G401.6 (cell line): ENCODE results near the gene HPCAL1.

Source experiments
- FAIRE-seq: peaks from 2 replicates; lab custom pipeline; 2012; peaks lifted over from hg19 to GRCh38; lab: Jason Lieb, UNC

HPCAL1 gene

DNA sequence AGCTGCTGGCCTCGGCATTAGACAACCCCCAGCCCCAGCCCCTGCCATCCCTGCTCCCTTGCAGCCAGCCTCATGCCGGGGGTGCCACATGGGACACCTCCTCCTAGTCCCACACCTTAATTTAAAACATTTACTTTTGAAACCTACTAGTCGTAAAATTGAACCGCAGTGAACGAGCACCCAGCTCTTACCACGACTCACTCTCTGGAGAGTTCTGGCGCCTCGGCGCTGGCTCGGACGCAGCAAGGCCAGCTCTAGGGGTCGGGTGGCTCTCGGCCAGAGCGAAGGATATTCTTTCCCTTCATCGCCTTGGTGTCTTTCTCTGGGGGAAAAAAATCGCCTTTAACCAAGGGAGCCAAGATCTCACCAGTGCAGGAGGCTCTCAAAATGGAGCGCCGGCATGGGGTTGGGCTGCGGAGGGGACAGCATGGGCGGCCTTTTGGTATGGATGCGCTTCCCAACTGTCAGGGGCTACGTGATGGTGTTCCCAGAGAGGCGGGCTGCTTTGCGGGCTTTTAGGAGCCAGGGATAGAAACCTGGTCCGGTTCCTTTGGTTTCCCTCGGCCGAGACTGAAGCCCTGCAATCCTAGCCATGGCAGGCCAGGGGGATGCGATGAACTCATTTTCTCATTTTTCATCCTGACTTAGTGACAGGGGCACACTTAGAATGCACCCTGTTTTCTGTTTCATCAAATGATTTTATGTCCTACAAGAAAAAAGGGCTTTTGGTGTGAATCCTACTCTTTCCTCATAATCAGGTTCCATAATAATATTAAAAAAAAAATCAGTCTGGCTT is 2.0 kb downstream of the HPCAL1 start:
- FAIRE-seq: no peak

DNA sequence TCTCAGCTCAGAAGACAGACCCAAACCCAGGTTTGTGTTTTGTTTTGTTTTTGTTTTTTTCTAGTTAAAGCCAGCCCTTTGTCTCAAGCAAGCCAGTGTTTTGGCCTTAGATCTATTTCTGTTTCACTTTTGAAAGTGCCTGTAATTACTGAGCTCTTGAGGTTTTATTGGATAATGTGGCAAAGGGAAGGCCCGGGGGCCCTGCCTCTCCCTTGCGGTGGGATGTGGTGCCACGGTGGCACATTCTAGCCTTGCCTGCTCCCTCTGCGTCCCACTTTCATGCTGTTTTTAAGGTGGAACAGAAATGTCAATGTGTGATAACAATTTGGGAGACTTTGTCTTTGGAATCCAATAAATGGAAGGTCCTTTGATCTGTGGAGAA is 2.5 kb downstream of the HPCAL1 start:
- FAIRE-seq: no peak

DNA sequence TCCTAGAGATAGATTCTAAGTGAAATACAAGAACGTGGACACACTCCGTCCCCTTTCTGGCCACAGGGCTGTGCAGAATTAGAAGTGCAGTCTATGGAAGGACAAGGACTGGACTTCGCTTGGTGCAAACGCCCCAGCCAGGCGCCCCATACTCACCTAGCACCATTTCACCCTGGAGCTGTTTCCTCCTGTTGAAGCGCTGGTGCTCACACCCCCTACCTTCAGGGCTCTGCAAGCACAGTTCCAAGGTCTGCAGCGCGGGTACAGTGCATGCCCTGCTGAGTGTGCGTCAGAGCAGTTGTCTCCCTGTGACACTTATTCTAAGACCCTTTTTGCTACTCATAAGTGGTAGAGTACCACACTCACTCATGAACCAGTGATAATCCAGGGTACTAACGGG is 3.0 kb downstream of the HPCAL1 start:
- no peak for FAIRE-seq

- no peak for FAIRE-seq
Observed at GRCh38 chr2:10306901-10307463, 4.3 kb downstream of the HPCAL1 start.

DNA sequence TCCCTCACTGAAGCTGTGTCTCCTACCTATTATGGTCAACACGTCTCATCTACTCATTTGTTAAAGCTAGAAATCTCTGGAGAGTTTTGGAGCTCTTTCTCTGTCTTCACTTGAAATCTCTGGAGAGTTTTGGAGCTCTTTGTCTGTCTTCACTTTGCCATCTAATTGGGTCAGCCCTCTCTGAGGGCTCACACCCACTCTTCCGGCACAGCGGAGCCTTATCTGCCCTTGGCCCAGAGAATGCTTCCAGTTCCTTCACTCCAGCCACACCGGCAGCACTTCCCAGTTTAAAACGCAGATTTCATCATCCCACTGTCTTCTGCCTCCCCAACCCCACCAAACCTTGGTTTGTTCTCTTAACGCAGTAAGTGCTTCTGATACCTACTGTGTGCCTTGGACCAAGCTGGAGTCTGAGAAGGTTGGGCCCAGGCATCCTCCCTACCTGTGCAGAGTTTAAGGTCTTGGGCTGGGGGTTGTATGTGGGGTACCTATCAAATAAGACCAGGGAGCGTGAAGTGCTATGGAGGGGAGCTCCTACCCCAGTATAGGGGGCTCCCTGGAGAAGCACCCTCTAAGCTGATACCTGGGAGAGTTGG is 5.0 kb downstream of the HPCAL1 start:
- FAIRE-seq: no peak

DNA sequence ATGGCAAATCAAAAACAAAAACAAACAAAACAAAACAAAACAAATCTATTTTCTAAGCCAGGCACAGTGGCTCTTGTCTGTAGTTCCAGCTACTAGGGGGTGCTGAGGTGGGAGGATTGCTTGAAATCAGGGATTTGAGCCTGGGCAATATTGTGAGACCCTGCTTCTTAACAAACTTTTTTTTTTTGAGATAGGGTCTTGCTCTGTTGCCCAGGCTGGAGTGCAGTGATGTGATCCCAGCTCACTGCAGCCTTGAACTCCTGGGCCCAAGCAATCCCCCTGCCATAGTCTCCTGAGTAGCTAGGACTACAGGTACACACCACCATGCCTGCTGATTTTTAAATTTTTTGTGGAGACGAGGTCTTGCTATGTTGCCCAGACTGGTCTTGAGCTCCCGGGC is 6.2 kb downstream of the HPCAL1 start:
- FAIRE-seq: no peak

DNA sequence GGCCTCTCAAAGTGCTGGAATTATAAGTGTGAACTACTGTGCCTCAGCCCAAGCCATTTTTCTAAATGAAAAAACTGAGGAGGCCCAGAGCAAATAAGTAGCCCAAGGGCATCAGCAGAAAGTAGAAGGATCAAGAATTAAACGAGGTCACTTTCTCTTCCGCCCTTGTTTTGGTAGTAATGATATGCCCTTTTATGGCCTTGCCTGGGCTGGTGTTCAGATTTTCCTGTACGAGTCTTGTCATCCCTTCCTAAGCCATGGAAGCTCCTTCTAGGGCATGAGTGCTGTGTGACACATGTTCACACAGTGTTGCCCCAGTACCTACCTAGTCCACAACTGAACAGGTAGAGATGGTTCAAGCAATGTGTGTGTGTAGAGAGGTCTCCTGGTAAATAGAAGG is 6.6 kb downstream of the HPCAL1 start:
- FAIRE-seq: no peak

- FAIRE-seq: no peak
Observed at GRCh38 chr2:10310309-10310888, 7.7 kb downstream of the HPCAL1 start.

GRCh38 chr2:10311736-10312135 is 9.0 kb downstream of the HPCAL1 start:
- no peak for FAIRE-seq

DNA sequence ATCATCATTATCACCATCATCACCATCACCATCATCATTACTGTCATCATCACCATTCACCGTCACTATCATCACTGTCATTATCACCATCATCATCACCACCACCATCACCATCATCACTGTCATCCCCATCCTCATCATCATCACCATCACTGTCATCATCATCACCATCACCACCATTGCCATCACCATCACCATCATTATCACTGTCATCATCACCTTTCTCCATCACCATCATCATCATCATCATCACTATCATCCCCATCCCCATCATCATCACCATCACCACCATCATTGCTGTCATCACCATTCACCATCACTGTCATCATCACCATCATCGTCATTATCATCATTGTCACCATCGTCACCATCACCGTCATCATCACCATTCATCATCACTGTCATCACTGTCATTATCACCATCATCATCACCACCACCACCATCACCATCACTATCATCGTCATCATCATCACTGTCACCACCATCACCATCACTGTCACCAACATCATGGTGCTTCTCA is 9.8 kb downstream of the HPCAL1 start:
- no peak for FAIRE-seq

- no peak for FAIRE-seq
Observed at GRCh38 chr2:10316336-10316735, 13.6 kb downstream of the HPCAL1 start.

GRCh38 chr2:10316860-10317259 is 14.2 kb downstream of the HPCAL1 start:
- FAIRE-seq: no peak

DNA sequence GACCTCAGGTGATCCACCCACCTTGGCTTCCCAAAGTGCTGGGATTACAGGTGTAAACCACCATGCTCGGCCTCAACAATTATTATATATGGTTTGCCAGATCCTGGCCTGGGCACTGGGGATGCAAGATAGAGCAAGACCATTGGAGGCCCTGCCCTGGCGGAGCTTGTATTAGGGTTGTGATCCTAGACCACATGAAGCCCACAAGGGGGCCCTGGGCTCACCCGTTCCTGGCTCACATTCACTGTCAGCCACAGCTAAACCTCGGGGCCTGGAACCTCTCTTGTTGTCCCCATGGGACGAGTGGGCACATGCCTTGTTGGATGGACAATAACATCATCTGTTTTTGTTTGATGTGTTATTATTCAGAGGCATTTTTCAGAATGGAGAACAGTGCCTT is 14.9 kb downstream of the HPCAL1 start:
- no peak for FAIRE-seq

- FAIRE-seq: no peak
Observed at GRCh38 chr2:10318345-10318744, 15.6 kb downstream of the HPCAL1 start.

DNA sequence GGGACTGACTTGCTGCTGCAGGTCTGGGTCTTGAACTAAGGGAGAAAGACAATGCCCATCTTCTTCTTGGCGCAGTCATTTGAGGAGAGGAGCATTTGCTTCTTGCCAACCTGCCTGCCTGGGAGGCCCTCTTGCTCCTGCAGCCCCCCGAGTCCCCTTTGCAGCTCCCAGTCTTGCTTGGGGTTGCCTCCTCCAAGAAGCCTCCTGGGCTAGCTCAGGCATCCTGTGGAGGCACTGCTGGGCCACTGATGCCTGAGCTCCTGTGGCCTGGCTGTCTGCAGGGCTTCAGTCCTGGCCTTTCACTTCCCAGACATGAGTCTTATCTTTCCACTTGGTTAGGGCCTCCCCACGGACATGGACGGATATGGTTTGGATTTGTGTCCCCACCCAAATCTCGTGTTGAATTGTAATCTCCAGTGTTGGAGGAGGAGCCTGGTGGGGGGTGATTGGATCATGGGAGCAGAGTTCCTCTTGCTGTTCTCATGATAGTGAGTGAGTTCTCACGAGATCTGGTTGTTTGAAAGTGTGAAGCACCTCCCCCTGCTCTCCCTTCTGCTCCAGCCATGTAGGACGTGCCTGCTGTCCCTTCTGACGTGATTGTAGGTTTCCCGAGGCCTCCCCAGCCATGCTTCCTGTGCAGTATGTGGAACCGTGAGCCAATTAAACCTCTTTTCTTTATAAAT is 17.3 kb downstream of the HPCAL1 start:
- FAIRE-seq: no peak

GRCh38 chr2:10320575-10320931 is 17.8 kb downstream of the HPCAL1 start:
- no peak for FAIRE-seq

DNA sequence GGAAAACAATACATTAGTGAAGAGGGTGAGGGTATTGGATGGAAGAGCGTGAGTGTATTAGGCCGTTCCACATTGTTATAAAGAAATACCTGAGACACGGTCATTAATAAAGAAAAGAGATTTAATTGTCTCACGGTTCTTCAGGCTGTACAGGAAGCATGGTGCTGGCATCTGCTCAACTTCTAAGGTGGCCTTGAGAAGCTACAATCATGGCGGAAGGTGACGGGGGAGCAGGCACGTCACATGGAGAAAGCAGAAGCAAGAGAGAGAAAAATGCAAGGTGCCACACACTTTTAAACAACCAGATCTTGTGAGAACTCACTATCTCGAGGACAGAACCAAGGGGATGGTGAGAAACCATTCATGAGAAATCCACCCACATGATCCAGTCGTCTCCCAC is 18.2 kb downstream of the HPCAL1 start:
- FAIRE-seq: no peak

DNA sequence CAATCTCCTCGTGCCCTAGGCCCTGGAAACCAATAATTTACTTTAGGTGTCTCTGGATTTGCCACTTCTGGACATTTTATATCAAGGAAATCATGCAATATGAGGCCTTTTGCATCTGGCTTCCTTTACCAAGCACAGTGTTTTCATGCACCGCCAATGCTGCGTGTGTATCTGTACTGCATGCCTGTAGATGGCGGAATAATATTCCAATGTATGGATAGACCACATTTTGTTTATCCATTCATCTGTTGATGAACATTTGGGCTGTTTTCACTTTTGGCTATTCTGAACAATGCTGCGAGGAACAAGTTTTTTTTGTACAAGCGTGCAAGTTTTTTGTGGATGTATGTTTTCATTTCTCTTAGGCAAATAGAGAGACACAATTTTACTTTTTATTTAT is 18.9 kb downstream of the HPCAL1 start:
- no peak for FAIRE-seq

DNA sequence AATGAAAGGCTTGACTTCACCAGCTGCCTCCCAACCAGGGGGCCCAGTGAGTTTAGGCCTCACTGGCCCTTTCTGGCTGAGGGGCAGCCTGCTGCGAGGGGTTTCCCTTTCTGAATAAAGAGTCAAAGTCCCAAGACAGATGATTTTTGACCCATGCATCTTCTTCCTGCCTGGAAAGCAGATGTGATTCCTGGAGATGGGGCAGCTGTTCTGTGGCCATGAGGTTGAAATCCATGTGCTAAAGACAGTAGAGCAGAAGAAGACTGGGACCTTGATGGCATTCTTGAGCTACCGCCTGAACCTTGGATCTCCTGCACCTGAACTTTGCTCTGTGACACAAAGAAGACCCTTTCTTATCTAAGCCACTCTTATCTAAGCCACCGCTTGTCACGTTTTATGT is 19.8 kb downstream of the HPCAL1 start:
- FAIRE-seq: no peak

- FAIRE-seq: no peak
Observed at GRCh38 chr2:10322973-10323372, 20.3 kb downstream of the HPCAL1 start.

DNA sequence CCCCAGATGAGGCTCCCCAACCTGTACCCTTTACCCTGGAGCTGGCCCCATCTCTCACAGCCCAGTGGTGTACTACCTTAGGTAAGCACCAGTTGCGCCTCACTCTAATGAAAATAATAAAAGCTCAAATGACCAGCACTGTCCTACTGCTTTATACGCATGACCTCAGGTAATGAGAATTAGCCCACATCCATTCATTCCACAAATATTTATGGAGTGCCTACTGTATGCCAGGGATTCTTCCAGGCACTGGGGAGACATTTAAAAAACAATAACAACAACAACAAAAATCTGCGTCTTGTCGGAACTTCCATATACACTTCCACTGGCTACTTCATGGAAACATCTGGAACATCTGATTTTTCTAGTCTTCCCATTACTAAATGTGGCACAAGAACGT is 20.8 kb downstream of the HPCAL1 start:
- FAIRE-seq: no peak

DNA sequence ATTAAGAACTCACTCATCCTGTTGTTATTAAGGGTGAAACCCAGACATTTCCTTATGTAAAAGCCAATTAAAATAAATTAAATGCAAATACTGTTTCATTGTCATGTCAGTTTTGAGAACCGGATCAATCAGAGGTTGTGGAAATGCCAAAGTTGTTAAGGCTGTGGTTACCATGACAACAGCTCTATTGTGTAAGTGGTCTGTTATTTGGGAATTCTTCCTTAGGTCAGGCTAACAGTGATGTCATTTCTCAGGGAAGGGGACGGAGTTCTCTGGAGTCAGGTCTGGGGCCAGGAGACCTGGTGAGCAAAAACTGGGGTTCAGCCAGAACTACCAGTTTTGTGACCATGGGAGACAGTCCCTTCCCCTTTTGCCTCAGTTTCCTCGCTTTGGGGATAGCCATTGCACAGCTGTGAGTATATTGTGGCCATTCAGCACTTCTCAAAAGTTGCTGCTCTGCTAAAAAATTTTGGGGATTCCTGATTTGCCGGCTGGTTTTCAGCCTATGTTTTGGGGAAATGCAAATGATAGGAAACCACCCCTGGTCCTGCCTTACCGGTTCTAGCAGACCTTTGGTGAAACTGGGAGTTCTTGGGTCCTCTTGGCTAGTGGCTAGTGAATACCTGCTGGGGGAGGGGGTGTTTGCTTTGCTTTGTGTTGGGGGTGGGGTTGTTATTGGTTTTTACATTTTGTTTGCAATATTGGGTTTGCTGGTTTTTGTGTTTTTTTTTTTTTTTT is 21.6 kb downstream of the HPCAL1 start:
- no peak for FAIRE-seq
